Stimulated activated CD8-positive, alpha-beta memory T cell treated with anti-CD3 and anti-CD28 coated beads, Interleukin-12 subunit alpha, Interleukin-12 subunit beta, amount 100 ng/mL, for 4 hours (primary cell): Measurements from ENCODE around the gene EEF2.

Source experiments
- DNase-seq: peaks from one replicate; pipeline ENCODE4 v3.0.0-alpha.2; 2020; ENCODE audit warnings: low read depth

The EEF2 gene

GRCh38 chr19:3984908-3985642, at the start of gene EEF2:
EEF2 (minus strand) TSS chr19:3985463; CDS start chr19:3985380, 83 bp downstream.
- peak; percentile 80 for DNase-seq

DNA sequence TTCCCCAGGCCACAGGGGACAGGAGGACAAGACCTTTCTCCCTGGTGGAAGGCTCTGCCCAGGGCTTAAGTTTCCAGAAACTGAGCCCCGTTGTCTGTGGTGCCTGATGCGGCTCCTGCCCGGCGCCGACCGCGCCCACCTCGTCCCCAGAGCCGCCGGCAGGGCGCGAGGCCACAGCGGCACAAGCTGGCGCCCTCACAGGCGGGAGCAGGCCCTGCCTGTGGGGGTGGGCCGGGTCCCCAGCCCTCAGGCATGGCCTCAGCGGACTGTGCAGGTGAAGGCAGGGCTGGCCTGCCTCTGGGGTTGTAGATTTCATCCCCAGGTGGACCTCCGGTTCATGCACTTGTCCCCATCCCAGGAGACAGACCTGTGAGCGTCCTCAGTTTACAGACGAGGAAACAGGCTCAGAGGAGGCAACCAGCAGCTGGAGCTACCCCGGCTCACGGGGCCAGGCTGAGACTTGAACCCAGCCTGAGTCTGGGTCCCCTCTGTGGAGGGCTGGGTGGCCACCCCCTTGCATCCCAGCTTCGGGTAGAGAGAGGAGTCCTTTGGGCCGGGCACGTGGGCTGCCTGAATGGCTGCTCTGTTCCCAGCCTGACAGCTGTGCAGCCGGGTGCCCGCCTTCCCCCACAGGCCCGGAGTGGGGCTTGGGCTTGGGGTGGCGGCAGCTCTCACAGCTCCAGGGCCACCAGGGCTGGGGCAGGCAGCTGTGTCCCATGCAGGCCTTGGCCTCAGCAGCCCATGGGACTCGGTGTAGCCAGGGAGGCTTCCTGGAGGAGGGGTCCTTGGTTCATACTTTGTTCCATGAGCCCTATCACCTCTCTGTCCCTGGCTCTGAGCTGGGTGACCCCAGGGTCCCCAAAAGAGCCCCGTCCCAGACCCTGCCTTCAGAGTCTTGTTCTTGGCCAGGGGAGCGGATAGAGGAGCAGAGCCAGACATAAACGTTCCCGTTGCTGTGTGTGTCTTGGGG, 49.1 kb upstream of the EEF2 start:
- no peak for DNase-seq

- DNase-seq = no peak
These were observed 48.0 kb upstream of the EEF2 start for GRCh38 chr19:4033028-4033956.

DNA sequence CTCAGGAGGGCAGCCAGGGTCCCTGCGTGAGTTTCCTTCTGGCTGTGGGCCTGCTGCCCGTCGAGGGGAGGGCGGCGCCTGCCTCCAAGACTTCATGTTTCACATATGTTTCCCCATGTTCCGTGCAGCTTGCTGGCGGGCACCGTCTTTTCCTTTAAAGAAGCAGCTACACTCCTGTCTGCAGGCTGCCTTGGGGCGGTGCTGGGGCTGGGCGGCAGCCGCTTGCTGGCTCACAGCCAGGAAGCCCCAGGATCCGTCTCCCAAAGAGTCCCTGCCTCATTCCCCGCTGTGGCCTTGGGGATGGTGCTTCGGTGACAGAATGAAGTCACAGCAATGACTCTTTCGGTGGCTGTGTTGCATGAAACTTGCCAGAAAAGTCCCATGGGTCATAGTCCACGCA, 47.2 kb upstream of the EEF2 start:
- no peak for DNase-seq

DNA sequence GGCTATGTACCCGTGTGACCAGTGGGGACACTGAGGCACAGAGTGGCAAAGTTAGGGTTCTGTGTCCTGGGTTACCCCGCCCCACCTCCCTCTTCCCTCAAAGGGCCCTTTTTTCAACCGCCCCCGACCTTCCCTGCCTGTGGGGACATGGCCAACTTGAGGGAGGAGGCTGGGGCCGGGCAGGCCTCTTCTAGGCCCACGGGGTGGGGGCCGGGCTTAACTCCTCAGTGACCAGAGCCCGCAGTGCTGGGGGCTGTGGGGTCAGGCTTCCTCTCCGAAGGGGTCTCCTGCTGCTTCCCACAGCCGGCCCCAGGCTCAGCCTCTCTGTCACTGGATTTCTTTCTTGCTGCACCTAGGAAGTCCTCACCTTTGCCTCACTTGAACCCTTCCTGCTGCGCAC, 46.2 kb upstream of the EEF2 start:
- no peak for DNase-seq

DNA sequence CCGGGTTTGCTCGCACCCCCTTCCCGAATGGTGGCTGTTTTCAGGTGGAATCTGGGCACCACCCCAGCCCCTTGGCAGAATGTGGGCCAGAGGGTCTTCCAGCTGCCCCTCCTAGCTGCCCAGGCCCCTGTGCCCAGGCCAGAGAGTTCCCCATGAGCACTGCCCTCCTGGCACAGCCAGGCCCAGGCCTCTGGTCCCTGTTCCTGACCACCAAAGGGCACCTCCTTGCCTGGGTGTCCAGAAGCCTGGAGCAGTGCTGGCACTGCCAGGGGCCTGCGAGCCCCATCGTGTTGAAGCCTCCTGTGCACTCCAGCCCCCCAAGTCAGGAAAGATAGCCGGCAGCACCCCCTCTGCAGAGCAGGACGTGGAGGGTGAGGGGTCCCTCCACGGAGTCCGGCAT, 45.7 kb upstream of the EEF2 start:
- no peak for DNase-seq

DNA sequence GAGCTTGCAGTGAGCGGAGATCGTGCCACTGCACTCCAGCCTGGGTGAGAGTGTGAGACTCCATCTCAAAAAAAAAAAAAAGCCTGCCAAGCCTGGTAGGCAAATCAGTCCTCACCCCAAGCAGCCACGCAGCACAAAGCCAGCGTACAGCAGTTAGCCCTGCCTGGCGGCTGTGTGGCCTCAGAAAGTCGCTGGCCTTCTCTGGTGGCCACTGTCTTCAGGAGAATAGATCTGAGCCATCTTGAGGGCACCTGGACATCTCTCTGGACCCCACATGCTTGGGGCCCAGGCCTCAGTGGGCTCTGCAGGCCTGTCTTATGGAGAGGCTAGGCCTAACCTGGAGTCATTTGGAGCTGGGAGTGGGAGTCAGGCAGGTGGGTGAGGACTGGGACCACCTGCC, 45.3 kb upstream of the EEF2 start:
- no peak for DNase-seq

DNA sequence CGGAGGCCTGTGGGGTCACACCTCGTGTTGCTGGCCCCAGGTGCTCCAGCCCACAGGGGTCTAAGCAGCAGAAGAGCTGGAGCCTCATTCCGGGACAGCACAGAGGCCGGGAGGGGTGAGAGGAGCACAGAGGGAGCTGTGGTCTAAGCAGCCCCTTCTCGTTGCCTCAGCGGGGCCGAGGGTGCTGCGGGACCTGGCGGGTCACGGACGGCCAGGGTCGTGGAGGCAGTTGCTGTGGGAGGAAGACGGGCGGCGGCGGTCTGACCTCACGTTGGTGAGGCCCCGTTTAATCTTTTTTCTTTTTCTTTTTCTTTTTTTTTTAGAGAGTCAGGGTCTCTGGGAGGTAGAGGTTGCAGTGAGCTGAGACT, 44.0 kb upstream of the EEF2 start:
- no peak for DNase-seq

GRCh38 chr19:4028334-4029246, 43.3 kb upstream of the EEF2 start:
- DNase-seq = no peak

DNA sequence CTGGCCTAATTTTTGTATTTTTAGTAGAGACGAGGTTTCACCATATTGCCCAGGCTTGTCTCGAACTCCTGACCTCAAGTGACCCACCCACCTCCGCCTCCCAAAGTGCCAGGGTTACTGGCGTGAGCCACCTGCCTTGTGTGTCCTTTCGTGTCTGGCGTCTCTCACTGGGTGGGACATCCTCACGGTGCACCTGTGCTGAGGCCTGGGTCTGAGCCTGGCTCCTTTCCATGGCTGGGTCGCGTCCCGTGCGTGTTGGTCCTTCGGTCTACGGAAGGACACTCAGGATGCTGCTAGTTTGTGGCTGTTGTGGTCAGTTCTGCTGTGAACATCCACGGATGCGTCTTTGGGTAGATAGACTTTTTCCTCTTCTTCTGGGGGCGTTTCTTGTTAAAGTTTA, 41.9 kb upstream of the EEF2 start:
- no peak for DNase-seq

DNA sequence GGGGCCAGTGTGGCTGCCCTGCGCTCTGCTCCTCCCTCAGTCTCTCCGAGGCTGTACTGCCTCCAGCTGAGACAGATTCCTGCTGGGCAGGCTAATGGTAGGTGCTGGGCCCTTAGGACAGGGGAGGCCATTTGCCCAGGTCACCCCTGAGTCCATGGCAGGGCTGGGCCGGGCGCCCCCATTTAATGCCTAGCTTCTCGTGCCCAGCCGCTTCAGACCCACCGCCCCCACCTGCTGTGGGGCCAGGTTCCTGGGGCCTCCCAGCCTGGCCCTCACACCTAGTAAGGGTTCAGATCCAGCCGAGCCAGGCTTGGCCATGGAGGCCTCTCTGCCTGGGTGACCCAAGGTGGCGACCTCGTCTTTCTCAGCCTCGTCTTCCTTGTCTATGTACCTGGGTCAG, 40.1 kb upstream of the EEF2 start:
- no peak for DNase-seq

GRCh38 chr19:4023600-4024398, 38.5 kb upstream of the EEF2 start:
- no peak for DNase-seq

GRCh38 chr19:4019578-4019977, 34.3 kb upstream of the EEF2 start:
- DNase-seq = no peak

DNA sequence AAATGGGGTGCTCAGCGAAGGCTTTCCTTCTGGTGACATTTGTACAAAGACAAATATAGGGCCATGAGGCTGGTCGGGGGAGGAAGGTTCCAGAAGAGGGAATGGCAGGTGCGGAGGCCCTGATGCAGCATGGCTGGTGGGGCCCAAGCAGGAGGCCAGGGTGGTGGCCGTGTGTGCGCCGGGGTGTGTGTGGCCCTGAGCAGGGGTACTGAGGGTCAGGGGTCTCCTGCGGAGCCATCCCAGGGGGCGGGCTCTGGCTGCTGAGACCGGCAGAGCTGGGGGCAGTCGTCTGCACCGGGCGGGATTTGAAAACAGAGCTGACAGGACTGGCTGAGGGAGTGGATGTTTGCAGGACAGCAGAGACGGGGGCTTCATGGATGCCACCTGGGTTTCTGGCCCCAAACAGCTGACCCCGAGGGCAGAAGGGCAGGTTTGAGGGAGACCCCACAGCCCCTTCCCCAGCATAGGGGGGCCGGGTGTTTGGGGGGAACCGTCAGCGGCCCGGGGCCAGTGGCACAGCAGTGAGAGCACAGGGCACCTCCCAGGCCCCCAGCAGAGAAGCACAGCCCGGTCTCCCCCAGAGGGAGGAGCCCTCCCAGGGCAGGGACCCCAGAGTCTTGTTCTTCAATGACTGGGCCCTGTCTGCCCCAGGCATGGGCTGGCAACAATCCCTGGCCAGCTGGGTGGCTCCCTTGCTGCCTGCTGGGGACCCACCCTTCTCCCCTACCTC, 33.7 kb upstream of the EEF2 start:
- DNase-seq = no peak

- no peak for DNase-seq
These were observed 32.9 kb upstream of the EEF2 start for GRCh38 chr19:4018140-4018613.

GRCh38 chr19:4016903-4017638, 31.8 kb upstream of the EEF2 start:
- no peak for DNase-seq

DNA sequence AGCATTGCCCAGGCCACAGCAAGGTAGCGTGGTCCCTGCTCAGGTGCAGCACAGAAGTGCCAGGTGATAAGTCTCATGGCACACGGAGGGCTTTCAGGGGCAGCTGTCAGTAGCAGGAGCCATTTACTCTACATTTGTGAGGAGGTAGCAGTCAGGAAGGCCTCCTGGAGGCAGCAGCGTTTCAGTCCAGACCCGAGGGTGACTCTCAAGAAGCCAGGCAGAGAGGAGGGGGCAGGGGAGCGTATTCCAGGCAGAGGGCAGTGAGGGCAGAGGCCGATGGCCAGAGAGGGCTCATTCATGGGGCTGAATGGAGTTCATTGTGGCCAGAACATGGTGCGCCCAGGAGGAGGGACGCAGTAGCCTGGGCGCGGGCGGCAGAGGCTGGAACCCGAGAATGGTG, 31.2 kb upstream of the EEF2 start:
- DNase-seq = no peak

DNA sequence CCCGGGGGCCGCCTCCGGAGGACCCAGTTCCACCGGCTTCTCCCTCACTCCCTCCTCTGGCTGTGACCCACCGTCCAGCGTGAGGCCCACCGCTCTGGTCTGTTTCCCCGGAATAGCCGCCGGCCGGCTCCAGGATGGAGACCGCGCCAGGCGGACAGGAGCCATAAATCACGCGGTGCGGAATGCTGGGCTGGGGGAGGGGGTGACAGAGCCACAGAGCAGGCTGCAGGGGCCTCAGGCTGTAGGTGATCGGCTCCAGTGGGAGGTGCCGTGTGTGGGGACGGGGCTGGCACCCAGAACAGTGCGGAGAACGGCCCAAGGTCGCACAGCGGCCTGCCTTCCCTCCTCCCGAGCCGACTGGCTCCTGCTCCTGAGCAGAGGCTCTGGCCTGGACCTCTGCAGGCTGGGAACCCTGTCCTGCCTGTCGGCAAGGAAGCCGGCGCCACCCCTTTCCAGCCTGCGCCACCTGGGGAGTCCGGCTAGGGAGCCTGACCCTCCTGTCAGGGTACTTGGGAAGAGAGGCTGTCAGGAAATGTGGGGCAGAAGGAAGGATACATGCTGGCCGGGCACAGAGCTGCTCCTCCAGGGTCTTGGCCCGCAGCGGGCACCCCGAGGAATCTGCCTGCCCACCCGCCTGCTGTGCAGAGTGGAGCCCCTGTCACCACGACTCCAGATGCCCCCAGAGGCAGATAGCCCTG, 30.6 kb upstream of the EEF2 start:
- DNase-seq = no peak
